ENCODE measurements around the gene KCTD10.

- no peak for TF ChIP-seq CTCF (IDR thresholded peaks at IDR 0.05)
- no peak for TF ChIP-seq POLR2A (IDR thresholded peaks at IDR 0.05)
- TF ChIP-seq POLR2AphosphoS5 (IDR thresholded peaks at IDR 0.05): no peak
Measured at GRCh38 chr12:109519787-109520186, 42.7 kb upstream of the KCTD10 start.

All from prostate gland (tissue), 2 donors.